Lower leg skin (tissue), 4 donors: ENCODE results near the gene PPP2R2B. TPM values are rescaled to one million over a fixed set of nuclear protein-coding genes. Genes with fewer than 3 reads are reported as not detected.

Experiments
- DNase-seq, 2 donors: peaks; one replicate each; pipeline ENCODE4 v3.0.0-alpha.2; 2019; ENCODE audit warnings: low spot score in 2 of 2
- H3K4me3 ChIP-seq: fragments of 200-600 bp; sonication (generic); 2 replicates; pipeline ENCODE4 v1.5.1; 2017; ENCODE audit warnings: mild to moderate bottlenecking, low read depth; ENCODE audit not compliant: poor library complexity, severe bottlenecking
- CTCF ChIP-seq, 3 donors: fragments of 450-650 bp; IDR thresholded peaks; one replicate each; pipeline ENCODE4 v1.5.1; 2016; ENCODE audit warnings: antibody characterized with exemption in 3 of 3, mild to moderate bottlenecking in 3 of 3, moderate library complexity in 2 of 3
- POLR2A ChIP-seq, 2 donors: fragments of 450-650 bp; IDR thresholded peaks; one replicate each; pipeline ENCODE4 v1.6.1; 2016 to 2017; ENCODE audit warnings: antibody characterized with exemption in 2 of 2, mild to moderate bottlenecking in 1 of 2, moderate library complexity in 1 of 2
- WGBS, 2 donors: methylation state at CpG; one replicate each; pipeline ENCODE4 v1.1.5; 2018; 5-methylcytosine and 5-hydroxymethylcytosine counted together
- intact Hi-C: fragments of 100-400 bp; cut with DNase I; formaldehyde crosslinking; loops from one replicate; pipeline ENCODE4 v1.15.0; 2023; ENCODE audit warnings: low total_unique reads
- total RNA-seq, 4 donors: library from RNA; depleted of rRNA; stranded (reverse); fragments of >200 nt; gene quantifications; one replicate each; pipeline ENCODE4 v1.1.0, GENCODE V29; 2016

Gene PPP2R2B
- total RNA-seq, 4 donors from 2014 or later = 3.7 to 8.4 (median 4.5) TPM

GRCh38 chr5:146753641-146754040 is 124.9 kb downstream of the PPP2R2B start:
- H3K4me3 ChIP-seq = no peak overlapping the region
- intact Hi-C loops = no loop called here
- no peak for TF ChIP-seq CTCF (IDR thresholded peaks at IDR 0.05)
- no peak for DNase-seq
- WGBS, 2 donors = 59 to 84% methylated on average over 2 of the region's 2 CpGs

GRCh38 chr5:146751781-146752401 is 126.7 kb downstream of the PPP2R2B start:
- TF ChIP-seq CTCF (IDR thresholded peaks at IDR 0.05) (no peak), POLR2A (IDR thresholded peaks at IDR 0.05) (no peak)
- 70 to 83% methylated on average over 3 of the region's 3 CpGs for WGBS, 2 donors
- intact Hi-C loops = no loop called here
- H3K4me3 ChIP-seq = no peak overlapping the region
- no peak for DNase-seq

GRCh38 chr5:146751054-146751453 is 127.5 kb downstream of the PPP2R2B start:
- 72 to 78% methylated on average over 3 of the region's 3 CpGs for WGBS, 2 donors
- H3K4me3 ChIP-seq = peak overlapping the region; percentile 0
- no peak for TF ChIP-seq POLR2A (IDR thresholded peaks at IDR 0.05)
- no peak for TF ChIP-seq CTCF (IDR thresholded peaks at IDR 0.05)
- intact Hi-C loops = no loop called here
- no peak for DNase-seq

DNA sequence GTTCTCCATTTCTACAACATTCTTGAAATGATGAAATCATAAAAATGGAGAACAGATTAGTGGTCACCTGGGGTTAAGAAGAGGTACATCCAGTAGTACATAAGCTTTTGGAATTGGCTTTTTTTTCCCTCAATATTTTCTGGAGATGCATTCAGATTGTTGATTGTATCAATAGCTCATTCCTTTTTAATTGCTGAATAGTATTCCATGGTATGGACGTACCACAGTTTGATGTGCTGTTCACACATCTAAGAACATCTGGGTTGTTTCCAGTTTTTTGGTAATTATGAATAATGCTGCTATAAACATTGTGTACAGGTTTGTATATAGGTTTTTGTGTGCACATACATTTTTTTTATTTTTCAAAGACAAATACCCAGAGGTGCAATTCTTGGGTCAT is 130.0 kb downstream of the PPP2R2B start:
- no peak for DNase-seq
- H3K4me3 ChIP-seq = no peak overlapping the region
- TF ChIP-seq POLR2A (IDR thresholded peaks at IDR 0.05) (no peak), CTCF (IDR thresholded peaks at IDR 0.05) (no peak)
- WGBS, 2 donors = 85 to 89% methylated on average over 1 of the region's 1 CpG
- intact Hi-C loops = no loop called here

DNA sequence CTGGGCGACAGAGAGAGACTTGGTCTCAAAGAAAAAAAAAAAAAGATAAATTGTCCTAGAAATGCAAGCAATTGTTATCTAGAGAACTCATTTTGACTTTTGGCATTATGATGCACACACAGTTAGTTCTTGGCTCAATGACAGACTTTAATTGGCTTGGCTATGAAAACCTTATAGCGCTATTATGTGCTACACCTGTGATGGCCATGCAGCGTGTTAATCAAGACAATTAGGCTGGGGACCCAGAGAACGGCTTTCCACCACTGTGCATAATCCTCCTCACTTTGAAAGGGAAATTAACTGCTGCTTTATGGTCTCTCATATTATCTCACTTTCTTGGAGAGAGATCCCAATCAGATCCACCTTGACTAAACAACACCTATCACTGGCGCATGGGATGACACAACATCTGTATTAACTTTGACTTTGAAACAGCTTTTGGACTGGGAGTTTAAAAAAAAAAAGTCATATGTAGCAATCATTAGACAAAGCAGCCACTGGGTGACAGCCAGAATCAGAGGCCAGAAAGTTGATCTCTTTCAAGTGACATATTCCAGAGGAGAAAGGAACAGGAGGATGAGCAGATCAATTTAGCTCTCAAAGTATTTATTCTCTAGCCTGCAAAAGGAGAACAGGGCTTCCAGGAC is 132.5 kb downstream of the PPP2R2B start:
- intact Hi-C loops = no loop called here
- TF ChIP-seq POLR2A (IDR thresholded peaks at IDR 0.05) (no peak), CTCF (IDR thresholded peaks at IDR 0.05) (no peak)
- DNase-seq = no peak
- H3K4me3 ChIP-seq = no peak overlapping the region
- WGBS, 2 donors = 36 to 49% methylated on average over 5 of the region's 5 CpGs
